GM18507 (cell line): ENCODE results near the gene LDAH.
A peak's percentile ranks its signal among the peaks of the same experiment; 100 is the strongest.

Experiments
- DNase-seq: peaks from one replicate; pipeline ENCODE4 v3.0.0; 2011; ENCODE audit warnings: low read depth; ENCODE audit not compliant: insufficient read length; ENCODE audit errors: extremely low spot score
- FAIRE-seq: peaks from 2 replicates; lab custom pipeline; 2011; peaks lifted over from hg19 to GRCh38; lab: Jason Lieb, UNC

Gene LDAH

GRCh38 chr2:20662308-20662937 is 160.5 kb downstream of the LDAH start:
- DNase-seq: no peak
- no peak for FAIRE-seq

- peak; percentile 65 for DNase-seq
- FAIRE-seq: peak; percentile 88
Measured at GRCh38 chr2:20661421-20662307, 161.2 kb downstream of the LDAH start.

- FAIRE-seq (no peak), DNase-seq (no peak)
Measured at GRCh38 chr2:20660506-20661420, 162.1 kb downstream of the LDAH start.

GRCh38 chr2:20657522-20658235 is 165.2 kb downstream of the LDAH start:
- FAIRE-seq: no peak
- DNase-seq: no peak

GRCh38 chr2:20656561-20656960 is 166.3 kb downstream of the LDAH start:
- no peak for DNase-seq
- no peak for FAIRE-seq

GRCh38 chr2:20654535-20654813 is 168.4 kb downstream of the LDAH start:
- DNase-seq (no peak), FAIRE-seq (no peak)

- no peak for DNase-seq
- no peak for FAIRE-seq
Measured at GRCh38 chr2:20653695-20654534, 169.0 kb downstream of the LDAH start.

- no peak for DNase-seq
- FAIRE-seq: no peak
Measured at GRCh38 chr2:20652673-20653575, 170.0 kb downstream of the LDAH start.

- FAIRE-seq (no peak), DNase-seq (no peak)
Measured at GRCh38 chr2:20652141-20652540, 170.8 kb downstream of the LDAH start.

GRCh38 chr2:20651731-20652099 is 171.2 kb downstream of the LDAH start:
- FAIRE-seq: no peak
- DNase-seq: no peak

GRCh38 chr2:20650877-20651730 is 171.8 kb downstream of the LDAH start, which contains the start of gene HS1BP3:
Gene HS1BP3, minus strand, starts transcription at chr2:20651098. Its CDS starts 35 bp downstream, at chr2:20651063.
- FAIRE-seq (peak; percentile 92), DNase-seq (peak; percentile 98)

GRCh38 chr2:20650393-20650876 is 172.5 kb downstream of the LDAH start:
- DNase-seq (no peak), FAIRE-seq (peak; percentile 5)

GRCh38 chr2:20649976-20650375 is 172.9 kb downstream of the LDAH start:
- DNase-seq (no peak), FAIRE-seq (no peak)

GRCh38 chr2:20649576-20649975 is 173.3 kb downstream of the LDAH start:
- DNase-seq (no peak), FAIRE-seq (no peak)

GRCh38 chr2:20648831-20649230 is 174.1 kb downstream of the LDAH start:
- FAIRE-seq (no peak), DNase-seq (no peak)

GRCh38 chr2:20648206-20648605 is 174.7 kb downstream of the LDAH start:
- no peak for FAIRE-seq
- no peak for DNase-seq

- FAIRE-seq (no peak), DNase-seq (no peak)
Measured at GRCh38 chr2:20647738-20648137, 175.2 kb downstream of the LDAH start.
